Mesendoderm (in vitro differentiated cells): ENCODE results near the gene CCDC158.

ENCODE experiments used
- DNase-seq: peaks from one replicate; pipeline ENCODE4 v3.0.0; 2013
- H2AK5ac ChIP-seq: 2 replicates; pipeline ENCODE4 v1.6.1; 2013; ENCODE audit warnings: low read length, inconsistent platforms
- H2BK120ac ChIP-seq: 2 replicates; pipeline ENCODE4 v1.6.1; 2013; ENCODE audit warnings: low read depth, mild to moderate bottlenecking, low read length, moderate library complexity, mixed read lengths
- H2BK15ac ChIP-seq: replicated peaks from 2 replicates; pipeline ENCODE4 v1.6.1; 2013; ENCODE audit warnings: low read depth, mild to moderate bottlenecking, moderate library complexity
- H2BK5ac ChIP-seq: 2 replicates; pipeline ENCODE4 v1.6.1; 2013; ENCODE audit warnings: low read length, inconsistent platforms
- H3K18ac ChIP-seq: 2 replicates; pipeline ENCODE4 v1.6.1; 2013; ENCODE audit warnings: mild to moderate bottlenecking, low read length, mixed read lengths
- H3K23ac ChIP-seq: one replicate; pipeline ENCODE4 v1.6.1; 2013; ENCODE audit warnings: low read length
- H3K27ac ChIP-seq: 2 replicates; pipeline ENCODE4 v1.5.1; 2013; ENCODE audit warnings: low read depth, mild to moderate bottlenecking, inconsistent platforms, low read length, moderate library complexity
- H3K27me3 ChIP-seq: 2 replicates; pipeline ENCODE4 v1.6.1; 2013; ENCODE audit warnings: low read length, control low read depth, mild to moderate bottlenecking, inconsistent platforms; ENCODE audit not compliant: insufficient read depth, poor library complexity
- H3K36me3 ChIP-seq: 2 replicates; pipeline ENCODE4 v1.6.1; 2013; ENCODE audit warnings: low read length, inconsistent platforms; ENCODE audit not compliant: control insufficient read depth, insufficient read depth
- H3K4ac ChIP-seq: one replicate; pipeline ENCODE4 v1.6.1; 2013; ENCODE audit warnings: low read depth, mild to moderate bottlenecking, low read length, moderate library complexity
- H3K4me1 ChIP-seq: 2 replicates; pipeline ENCODE4 v1.6.1; 2013; ENCODE audit warnings: low read depth, low read length, inconsistent platforms; ENCODE audit not compliant: control insufficient read depth
- H3K4me2 ChIP-seq: 2 replicates; pipeline ENCODE4 v1.6.1; 2013; ENCODE audit warnings: low read length
- H3K4me3 ChIP-seq: 2 replicates; pipeline ENCODE4 v1.5.1; 2013; ENCODE audit warnings: mild to moderate bottlenecking, low read length
- H3K56ac ChIP-seq: one replicate; pipeline ENCODE4 v1.6.1; 2013; ENCODE audit warnings: low read length
- H3K79me1 ChIP-seq: 2 replicates; pipeline ENCODE4 v1.6.1; 2013; ENCODE audit warnings: low read length, inconsistent platforms
- H3K79me2 ChIP-seq: 2 replicates; pipeline ENCODE4 v1.6.1; 2013; ENCODE audit warnings: mild to moderate bottlenecking, low read length; ENCODE audit not compliant: control insufficient read depth, insufficient read depth
- H3K9ac ChIP-seq: 2 replicates; pipeline ENCODE4 v1.6.1; 2013; ENCODE audit warnings: low read length, inconsistent platforms
- H4K5ac ChIP-seq: one replicate; pipeline ENCODE4 v1.6.1; 2013; ENCODE audit warnings: low read length
- H4K8ac ChIP-seq: one replicate; pipeline ENCODE4 v1.6.1; 2013; ENCODE audit warnings: low read depth, mild to moderate bottlenecking, control low read depth, low read length, moderate library complexity
- WGBS: extraction: QIAGEN DNeasy Blood & Tissue Kit; methylation state at CpG from one replicate; pipeline ENCODE4 v1.1.7; 2013; ENCODE audit warnings: low lambda C conversion rate, missing lambda C conversion rate; ENCODE audit not compliant: insufficient coverage; ENCODE audit errors: extremely low coverage; 5-methylcytosine and 5-hydroxymethylcytosine counted together

Gene CCDC158

DNA sequence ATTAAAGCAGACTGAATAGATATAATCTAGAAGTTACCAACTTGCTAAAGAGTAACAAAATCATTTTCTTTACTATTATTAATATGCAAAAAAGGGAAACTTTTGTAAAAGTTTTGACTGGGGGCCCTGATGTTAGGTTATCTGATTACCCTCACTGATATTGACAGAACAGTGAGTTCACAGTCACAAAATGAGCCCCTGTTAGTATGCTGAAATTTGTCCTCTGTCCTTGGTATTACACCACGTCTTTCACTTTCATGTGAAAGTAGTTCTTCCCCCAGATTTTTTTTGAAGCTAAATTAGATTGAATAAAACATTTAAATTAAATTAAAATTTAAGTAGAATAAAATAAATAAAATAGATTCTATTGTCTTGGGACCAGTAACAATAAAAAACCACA lies 108.5 kb downstream of the CCDC158 start:
- Histone ChIP-seq H2BK15ac (no peak overlapping the region), H3K4me2 (no peak overlapping the region), H3K9ac (no peak overlapping the region), H3K56ac (no peak overlapping the region), H2BK120ac (no peak overlapping the region), H3K79me1 (no peaks in the 10 kb centered on the region), H3K36me3 (no peaks in the 10 kb centered on the region), H3K23ac (no peak overlapping the region), H3K27me3 (no peaks in the 10 kb centered on the region), H3K18ac (no peak overlapping the region), H3K27ac (no peak overlapping the region), H3K4me1 (no peaks in the 10 kb centered on the region), H2BK5ac (no peak overlapping the region), H4K8ac (no peak overlapping the region), H2AK5ac (no peak overlapping the region), H4K5ac (no peak overlapping the region), H3K79me2 (no peaks in the 10 kb centered on the region), H3K4ac (no peak overlapping the region), H3K4me3 (no peak overlapping the region)
- WGBS, result no CpG with 5 or more reads among the region's 1 CpG
- no peak for DNase-seq

DNA sequence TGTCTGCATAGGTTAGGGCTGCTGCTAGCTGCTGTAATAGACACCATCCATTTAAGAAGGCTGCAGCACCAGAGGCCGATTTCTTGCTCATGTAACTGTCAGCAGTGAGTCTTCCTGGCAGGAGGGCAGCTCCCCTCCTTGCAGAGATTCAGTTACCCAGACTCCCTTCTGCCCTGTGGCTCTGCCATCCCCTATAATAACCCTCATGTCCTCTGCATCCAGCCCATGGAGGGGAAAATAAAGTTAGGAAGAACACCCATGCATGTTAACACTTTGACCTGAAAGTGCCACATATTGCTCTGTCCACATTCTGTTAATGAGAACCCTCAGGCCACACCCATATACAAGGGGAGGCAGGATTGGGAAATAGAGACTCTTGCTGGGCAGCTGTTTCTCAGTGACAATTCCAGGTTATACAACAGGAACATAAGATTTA lies 109.0 kb downstream of the CCDC158 start:
- no peak overlapping the region for H2BK15ac ChIP-seq
- no peaks in the 10 kb centered on the region for H3K27me3 ChIP-seq
- H3K56ac ChIP-seq, result no peak overlapping the region
- H3K79me2 ChIP-seq, result no peaks in the 10 kb centered on the region
- H4K8ac ChIP-seq, result no peak overlapping the region
- no peak overlapping the region for H3K27ac ChIP-seq
- H3K18ac ChIP-seq, result no peak overlapping the region
- H4K5ac ChIP-seq, result no peak overlapping the region
- WGBS, result no CpG with 5 or more reads among the region's 1 CpG
- no peak overlapping the region for H3K23ac ChIP-seq
- H3K4ac ChIP-seq, result no peak overlapping the region
- no peak overlapping the region for H3K4me3 ChIP-seq
- H3K4me1 ChIP-seq, result no peaks in the 10 kb centered on the region
- no peaks in the 10 kb centered on the region for H3K79me1 ChIP-seq
- H3K9ac ChIP-seq, result no peak overlapping the region
- H2BK5ac ChIP-seq, result no peak overlapping the region
- no peaks in the 10 kb centered on the region for H3K36me3 ChIP-seq
- H3K4me2 ChIP-seq, result no peak overlapping the region
- no peak overlapping the region for H2AK5ac ChIP-seq
- DNase-seq, result no peak
- no peak overlapping the region for H2BK120ac ChIP-seq

DNA sequence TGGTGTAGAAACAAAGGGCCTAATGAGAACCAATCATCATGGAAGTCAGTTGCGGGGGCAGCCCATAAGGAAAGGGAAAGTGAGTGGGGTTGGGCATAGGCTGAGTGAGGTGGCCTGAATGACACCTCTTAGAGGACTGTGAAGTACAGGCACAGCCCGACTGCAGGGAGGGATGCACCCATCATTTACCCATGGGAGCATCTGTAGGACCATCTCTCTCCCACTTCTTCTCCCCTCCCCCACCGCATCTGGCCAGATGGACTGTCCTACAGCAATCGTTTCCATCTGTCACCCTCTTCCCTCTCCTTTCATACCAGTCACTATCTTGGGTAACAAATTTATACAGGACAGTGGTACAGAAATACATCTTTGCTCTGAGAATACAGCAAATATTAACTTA lies 110.3 kb downstream of the CCDC158 start:
- Histone ChIP-seq H3K18ac (no peak overlapping the region), H3K79me1 (no peaks in the 10 kb centered on the region), H3K79me2 (no peaks in the 10 kb centered on the region), H4K5ac (no peak overlapping the region), H3K4me3 (no peak overlapping the region), H3K9ac (no peak overlapping the region), H3K36me3 (no peaks in the 10 kb centered on the region), H3K4me2 (no peak overlapping the region), H3K56ac (no peak overlapping the region), H2AK5ac (no peak overlapping the region), H4K8ac (no peak overlapping the region), H3K4ac (no peak overlapping the region), H2BK5ac (no peak overlapping the region), H3K27me3 (no peaks in the 10 kb centered on the region), H3K23ac (no peak overlapping the region), H3K27ac (no peak overlapping the region), H3K4me1 (no peaks in the 10 kb centered on the region), H2BK15ac (no peak overlapping the region), H2BK120ac (no peak overlapping the region)
- no CpG with 5 or more reads among the region's 4 CpGs for WGBS
- DNase-seq, result no peak

- Histone ChIP-seq H3K4me2 (no peak overlapping the region), H3K56ac (no peak overlapping the region), H4K5ac (no peak overlapping the region), H2BK15ac (no peak overlapping the region), H3K4ac (no peak overlapping the region), H3K4me1 (no peaks in the 10 kb centered on the region), H3K23ac (no peak overlapping the region), H3K18ac (no peak overlapping the region), H3K4me3 (no peak overlapping the region), H3K36me3 (no peaks in the 10 kb centered on the region), H2BK120ac (no peak overlapping the region), H2AK5ac (no peak overlapping the region), H3K79me2 (no peaks in the 10 kb centered on the region), H3K79me1 (no peaks in the 10 kb centered on the region), H3K27me3 (peaks cover 4% of the 10 kb centered on the region), H3K9ac (no peak overlapping the region), H4K8ac (no peak overlapping the region), H3K27ac (no peak overlapping the region), H2BK5ac (no peak overlapping the region)
- WGBS, result no CpG with 5 or more reads among the region's 3 CpGs
- DNase-seq, result no peak
These were observed 110.9 kb downstream of the CCDC158 start for GRCh38 chr4:76309939-76310550.

DNA sequence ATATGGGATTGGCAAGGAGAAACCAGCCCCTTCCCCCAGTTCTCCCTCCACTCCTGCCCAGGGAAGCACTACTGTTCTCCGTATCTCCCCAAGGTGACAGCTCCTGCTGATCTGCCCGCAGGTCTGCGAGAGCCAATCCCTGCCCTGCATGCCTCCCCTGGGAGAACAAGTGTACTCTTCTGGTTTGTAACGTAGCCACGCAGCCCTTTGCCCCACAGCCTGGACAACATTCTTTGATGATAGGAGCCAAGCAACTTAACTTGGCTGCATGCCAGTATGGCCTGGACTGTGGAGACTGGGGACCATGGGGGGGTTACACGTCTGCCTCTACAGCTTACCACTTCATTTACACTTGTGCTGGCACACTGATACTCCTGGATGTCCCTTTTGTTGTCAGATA lies 112.4 kb downstream of the CCDC158 start:
- no peak overlapping the region for H3K18ac ChIP-seq
- no peaks in the 10 kb centered on the region for H3K79me1 ChIP-seq
- peaks cover 4% of the 10 kb centered on the region for H3K27me3 ChIP-seq
- peak; percentile 48 for DNase-seq
- H2BK15ac ChIP-seq, result no peak overlapping the region
- H3K36me3 ChIP-seq, result no peaks in the 10 kb centered on the region
- WGBS, result no CpG with 5 or more reads among the region's 6 CpGs
- H2AK5ac ChIP-seq, result no peak overlapping the region
- H3K23ac ChIP-seq, result no peak overlapping the region
- no peaks in the 10 kb centered on the region for H3K79me2 ChIP-seq
- no peak overlapping the region for H4K5ac ChIP-seq
- no peak overlapping the region for H4K8ac ChIP-seq
- no peak overlapping the region for H3K4me3 ChIP-seq
- H2BK5ac ChIP-seq, result no peak overlapping the region
- H3K4me2 ChIP-seq, result no peak overlapping the region
- H2BK120ac ChIP-seq, result no peak overlapping the region
- no peak overlapping the region for H3K4ac ChIP-seq
- H3K27ac ChIP-seq, result no peak overlapping the region
- H3K56ac ChIP-seq, result no peak overlapping the region
- no peak overlapping the region for H3K9ac ChIP-seq
- H3K4me1 ChIP-seq, result no peaks in the 10 kb centered on the region

GRCh38 chr4:76307660-76308014 lies 113.3 kb downstream of the CCDC158 start:
- no peak for DNase-seq
- H3K27me3 ChIP-seq, result peaks cover 4% of the 10 kb centered on the region

More at GRCh38 chr4:76307660-76308014, 113.3 kb downstream of the CCDC158 start:
- Histone ChIP-seq H2AK5ac (no peak overlapping the region), H2BK5ac (no peak overlapping the region), H3K9ac (peak overlapping the region; percentile 68), H3K4me3 (no peak overlapping the region), H3K4me2 (peak overlapping the region; percentile 73), H4K8ac (no peak overlapping the region), H3K18ac (no peak overlapping the region), H3K23ac (no peak overlapping the region), H2BK15ac (no peak overlapping the region), H3K27ac (no peak overlapping the region), H2BK120ac (no peak overlapping the region), H4K5ac (no peak overlapping the region), H3K4ac (no peak overlapping the region), H3K4me1 (no peaks in the 10 kb centered on the region), H3K79me2 (no peaks in the 10 kb centered on the region), H3K56ac (no peak overlapping the region), H3K79me1 (no peaks in the 10 kb centered on the region), H3K36me3 (no peaks in the 10 kb centered on the region)
- WGBS, result no CpG with 5 or more reads among the region's 4 CpGs
